Camera-type eye (tissue), 1 donor: ENCODE data around the gene TEP1. TPM values are rescaled to one million over a fixed set of nuclear protein-coding genes. Genes with fewer than 3 reads are reported as not detected.

ENCODE experiments used
- total RNA-seq: library from RNA; depleted of rRNA; stranded (reverse); fragments of >200 nt; gene quantifications from one replicate; pipeline ENCODE4 v1.2.3, GENCODE V29; 2014

TEP1 gene
- total RNA-seq = 13.4 TPM

DNA sequence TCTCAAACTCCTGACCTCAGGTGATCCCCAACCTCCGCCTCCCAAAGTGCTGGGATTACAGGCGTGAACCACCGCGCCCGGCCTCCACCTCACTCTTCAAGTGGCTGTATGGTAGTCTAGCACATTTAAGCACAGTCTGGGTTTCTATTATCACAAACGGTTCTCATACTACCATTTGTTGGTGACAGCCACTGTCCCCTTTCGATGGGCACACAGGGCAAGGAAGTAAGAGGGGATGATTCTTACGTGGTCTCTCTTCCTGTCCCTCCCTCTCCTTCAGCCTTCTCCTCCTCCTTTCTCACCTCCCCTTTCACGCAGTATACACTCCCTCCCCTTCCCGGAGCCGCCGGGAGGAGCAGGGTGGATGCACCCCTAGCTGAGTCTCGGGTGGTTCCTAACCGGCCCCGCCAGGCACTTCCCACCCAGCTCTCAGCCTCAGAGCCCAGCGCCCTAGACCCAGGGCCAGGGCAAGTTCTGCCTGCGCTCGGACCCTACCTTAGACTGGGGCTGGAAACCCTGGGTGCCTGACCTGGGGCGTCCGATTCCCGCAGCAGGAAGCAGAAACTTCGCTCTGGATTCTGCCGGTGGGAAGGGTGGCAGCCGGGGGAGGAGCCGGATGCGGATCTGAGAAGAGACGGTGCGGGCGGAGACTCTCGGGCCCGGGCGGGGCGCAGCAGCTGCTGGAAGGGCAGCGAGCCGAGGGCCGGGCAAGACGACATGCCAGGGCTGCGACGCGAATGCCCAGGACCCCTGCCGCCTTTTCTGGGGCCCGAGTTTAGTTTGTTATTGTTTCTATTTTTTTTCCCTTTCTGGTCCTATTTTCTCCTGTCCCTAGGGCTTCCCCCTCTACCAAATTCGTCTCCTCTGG lies at the start of gene TEP1:
TEP1 (minus strand) TSS at position 626 of the 868 bp plus-strand sequence. CDS start 5,062 bp downstream, outside the sequence.

DNA sequence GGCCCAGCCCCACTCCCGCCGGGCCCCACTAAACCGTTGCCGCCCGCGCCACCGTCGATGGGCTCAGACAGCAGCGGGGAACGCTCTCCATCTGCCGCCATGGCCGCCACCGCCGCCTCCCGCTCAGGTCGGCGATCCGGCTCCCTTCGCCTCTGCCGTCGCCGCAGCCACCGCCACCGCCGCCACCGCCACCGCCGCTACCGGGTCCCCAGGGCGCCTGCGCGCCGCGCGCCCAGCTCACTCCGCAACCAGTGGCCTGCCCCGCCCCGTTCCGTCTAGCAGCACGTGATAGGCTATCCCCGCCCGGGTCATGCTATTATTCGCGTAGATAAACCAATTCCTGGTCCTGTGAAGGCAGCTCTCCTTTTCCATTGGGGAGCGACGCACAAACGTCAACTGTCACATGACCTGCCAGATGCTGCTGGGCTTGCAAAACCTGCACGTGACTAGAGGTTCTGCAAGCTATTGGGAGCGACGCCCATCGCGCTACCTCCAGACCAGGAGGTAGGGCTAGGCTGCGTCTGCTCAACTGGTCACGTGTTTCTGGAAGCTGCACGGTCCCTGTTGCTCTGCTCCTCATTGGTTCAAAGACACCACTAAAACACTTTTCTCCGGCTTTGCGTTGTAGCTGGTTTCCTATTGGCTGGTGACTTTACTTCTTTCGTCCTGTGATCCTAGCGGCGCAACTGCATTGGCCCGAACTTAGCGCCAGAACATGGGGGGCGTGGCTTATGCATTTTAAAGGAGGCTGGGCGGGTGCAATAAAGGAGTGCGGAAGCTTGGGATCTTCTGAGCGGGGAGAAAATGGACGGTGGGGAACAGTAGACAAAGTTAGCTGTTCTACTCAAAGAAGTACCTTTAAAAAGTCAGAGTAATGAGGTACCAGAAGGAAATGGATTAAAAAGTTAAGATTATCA lies 48.2 kb upstream of the TEP1 start, which contains the start of gene PIP4P1:
PIP4P1 (minus strand) TSS at position 210 of the 917 bp plus-strand sequence; CDS start at position 101, 109 bp downstream.

DNA sequence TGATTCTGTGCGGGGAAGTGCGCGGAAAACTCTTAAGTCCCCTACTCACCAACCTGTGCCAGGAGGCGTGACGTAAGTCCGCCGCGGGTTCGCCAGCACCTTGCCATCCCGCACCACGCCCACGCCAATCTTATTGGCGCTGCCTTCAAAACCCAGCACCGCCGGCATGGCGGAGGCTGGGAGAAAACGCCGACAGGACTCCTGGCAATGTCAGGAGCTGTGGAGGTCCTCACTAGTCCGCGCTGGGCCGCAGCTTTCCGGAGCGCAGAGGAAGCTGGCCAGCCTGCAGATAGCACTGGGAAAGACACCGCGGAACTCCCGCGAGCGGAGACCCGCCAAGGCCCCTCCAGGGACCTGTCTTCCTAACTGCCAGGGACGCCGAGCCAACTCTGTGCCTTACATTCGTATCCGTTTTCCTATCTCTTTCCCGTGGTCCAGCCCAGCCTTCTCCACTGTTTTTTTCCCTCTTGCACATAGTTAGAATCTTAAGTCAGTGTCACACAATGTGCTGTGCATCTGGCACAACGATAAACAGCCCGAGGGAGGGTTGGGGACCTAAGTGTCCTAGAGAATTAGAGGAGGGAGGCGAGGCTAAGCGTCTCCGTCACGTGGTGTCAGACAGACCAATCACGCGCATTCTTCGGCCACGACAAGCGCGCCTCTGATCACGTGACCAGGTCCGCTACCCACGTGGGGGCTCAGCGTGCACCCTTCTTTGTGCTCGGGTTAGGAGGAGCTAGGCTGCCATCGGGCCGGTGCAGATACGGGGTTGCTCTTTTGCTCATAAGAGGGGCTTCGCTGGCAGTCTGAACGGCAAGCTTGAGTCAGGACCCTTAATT lies 41.4 kb upstream of the TEP1 start, which contains the start of the genes APEX1 and OSGEP:
APEX1 (plus strand) TSS at position 711 of the 839 bp plus-strand sequence. CDS start 420 bp downstream, outside the sequence.
OSGEP (minus strand) TSS at position 297 of the 839 bp plus-strand sequence; CDS start at position 168, 129 bp downstream.

DNA sequence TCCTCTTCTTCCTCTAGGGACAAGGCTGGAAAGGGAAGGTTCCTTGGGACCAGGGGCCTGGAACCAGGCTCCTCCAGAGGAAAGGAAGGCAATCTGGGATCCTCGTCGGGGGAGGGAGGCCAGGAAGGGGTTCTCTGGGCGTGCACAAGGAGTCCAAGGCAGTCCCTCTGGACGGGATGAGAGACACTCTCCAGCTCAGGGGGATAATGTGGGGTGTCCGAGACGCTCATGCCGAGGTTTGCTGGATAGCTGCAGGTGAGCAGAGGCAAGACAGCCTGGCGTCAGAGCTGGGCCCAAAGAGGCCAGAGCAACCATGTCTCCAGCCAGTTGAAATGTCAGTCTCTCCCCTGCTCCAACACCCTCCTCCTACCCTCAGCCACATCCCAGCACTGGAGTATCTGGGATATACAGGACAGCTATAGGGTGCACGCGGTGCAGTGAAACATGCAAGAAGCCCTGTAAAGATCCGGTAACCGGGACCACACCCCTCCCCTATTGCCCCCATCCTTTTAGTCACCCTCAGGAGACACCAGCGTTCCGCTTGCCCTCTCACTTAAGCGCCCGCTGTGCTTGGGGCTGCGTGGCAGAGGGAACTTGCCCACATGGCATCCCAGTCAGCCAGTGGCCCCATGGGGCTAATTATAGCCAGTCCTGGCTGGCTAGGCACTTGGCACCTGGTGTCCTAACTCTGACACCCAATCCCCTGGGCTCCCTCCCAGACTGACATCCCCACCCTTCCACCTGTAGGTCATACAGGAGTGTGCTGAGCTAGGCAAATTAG lies 22.5 kb upstream of the TEP1 start, which contains the start of gene KLHL33:
KLHL33 (minus strand) TSS at position 585 of the 781 bp plus-strand sequence; CDS start at position 230, 355 bp downstream.

DNA sequence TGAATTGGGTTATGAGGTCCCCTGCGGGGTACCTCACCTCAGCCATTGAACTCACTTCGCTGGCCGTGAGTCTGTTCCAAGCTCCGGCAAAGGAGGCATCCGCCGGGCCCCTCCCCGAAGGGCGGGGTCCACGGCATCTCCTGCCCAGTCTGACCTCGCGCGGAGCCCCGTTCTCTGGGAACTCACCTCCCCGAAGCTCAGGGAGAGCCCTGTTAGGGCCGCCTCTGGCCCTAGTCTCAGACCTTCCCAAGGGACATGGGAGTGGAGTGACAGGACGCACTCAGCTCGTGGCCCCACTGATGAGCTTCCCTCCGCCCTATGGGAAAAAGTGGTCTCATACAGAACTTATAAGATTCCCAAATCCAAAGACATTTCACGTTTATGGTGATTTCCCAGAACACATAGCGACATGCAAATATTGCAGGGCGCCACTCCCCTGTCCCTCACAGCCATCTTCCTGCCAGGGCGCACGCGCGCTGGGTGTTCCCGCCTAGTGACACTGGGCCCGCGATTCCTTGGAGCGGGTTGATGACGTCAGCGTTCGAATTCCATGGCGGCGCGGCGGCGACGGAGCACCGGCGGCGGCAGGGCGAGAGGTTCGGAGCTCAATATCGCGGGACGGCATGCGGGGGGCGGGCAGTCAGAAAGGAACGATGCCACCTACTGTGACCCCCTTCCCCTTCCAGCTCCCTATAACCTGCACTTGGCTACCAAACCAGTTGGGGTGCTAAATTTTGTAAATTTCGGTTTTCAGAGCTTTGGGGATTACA lies 70.0 kb downstream of the TEP1 start, which contains the start of gene PARP2:
PARP2 (plus strand) TSS at position 544 of the 770 bp plus-strand sequence; CDS start at position 551, 7 bp downstream.

DNA sequence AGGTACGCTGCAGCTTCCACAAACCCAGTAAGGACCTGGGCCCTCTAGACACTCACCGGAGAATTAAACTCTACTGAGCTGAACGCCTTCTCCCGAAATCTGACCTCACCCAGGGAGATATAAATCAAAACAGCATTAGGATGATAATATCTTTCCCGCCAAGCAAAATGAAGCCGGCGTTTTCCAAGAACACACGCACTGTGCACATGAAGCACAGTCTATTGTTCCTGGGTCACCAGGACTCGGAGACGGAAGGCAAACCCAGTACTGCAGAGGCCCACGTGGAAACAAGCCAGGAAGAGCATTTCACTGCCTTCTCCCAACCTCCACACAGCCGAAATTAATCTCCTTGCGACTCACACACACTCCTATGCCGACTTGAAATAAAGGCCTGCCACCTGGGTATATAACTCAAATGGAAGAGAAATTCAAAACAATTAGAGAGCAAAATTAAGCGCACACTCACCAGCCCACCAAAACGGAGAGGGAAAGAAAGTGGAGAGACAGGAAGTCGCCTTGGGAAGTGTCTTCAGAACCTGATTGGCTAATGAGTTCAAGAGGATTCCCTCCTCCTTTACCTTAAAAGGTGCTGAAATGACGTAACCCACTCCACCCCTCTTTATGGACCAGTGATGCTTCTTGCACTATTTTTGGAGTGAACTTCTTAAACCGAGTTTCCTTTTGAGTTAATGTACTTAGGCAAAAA lies 80.4 kb downstream of the TEP1 start, which contains the start of gene CCNB1IP1:
CCNB1IP1 (minus strand) TSS at position 492 of the 706 bp plus-strand sequence. CDS start 16,756 bp downstream, outside the sequence.

Other genes with a start within 250 kb of the TEP1 start
- not detected for gene OR11G2, start 222.6 kb downstream of the TEP1 start, total RNA-seq
- not detected for gene OR11H6, start 189.8 kb downstream of the TEP1 start, total RNA-seq
- gene OR11H7, start 184.5 kb downstream of the TEP1 start, total RNA-seq = not detected
- gene OR11H4, start 174.2 kb downstream of the TEP1 start, total RNA-seq = not detected
- 30.5 TPM for gene TTC5, start 107.5 kb downstream of the TEP1 start, total RNA-seq
- gene CCNB1IP1, start 80.2 kb downstream of the TEP1 start, total RNA-seq = 72.0 TPM
- 21.3 TPM for gene PARP2, start 69.9 kb downstream of the TEP1 start, total RNA-seq
- 0.99 TPM for gene KLHL33, start 22.7 kb upstream of the TEP1 start, total RNA-seq
- gene OSGEP, start 41.3 kb upstream of the TEP1 start, total RNA-seq = 52.9 TPM
- 116 TPM for gene APEX1, start 41.7 kb upstream of the TEP1 start, total RNA-seq
- gene PIP4P1, start 47.9 kb upstream of the TEP1 start, total RNA-seq = 27.3 TPM
- gene PNP, start 55.9 kb upstream of the TEP1 start, total RNA-seq = 14.8 TPM
- not detected for gene RNASE10, start 92.0 kb upstream of the TEP1 start, total RNA-seq
- not detected for gene RNASE9, start 147.5 kb upstream of the TEP1 start, total RNA-seq
- gene RNASE11, start 174.5 kb upstream of the TEP1 start, total RNA-seq = not detected
- gene RNASE12, start 177.9 kb upstream of the TEP1 start, total RNA-seq = not detected
- gene OR6S1, start 228.2 kb upstream of the TEP1 start, total RNA-seq = not detected